Fibroblast of lung (primary cell): ENCODE results near the gene UPF1.

Experiments used
- EZH2 ChIP-seq: IDR thresholded peaks from 2 replicates; pipeline ENCODE4 v1.5.1; 2012; ENCODE audit warnings: low read length, control low read depth, mild to moderate bottlenecking; ENCODE audit errors: missing control alignments
- TF ChIP-seq, protein P1 (sequence below), 2 donors: IDR thresholded peaks in 1 of 2; conservative IDR thresholded peaks in 1 of 2; 1 replicate in 1 of 2; 2 replicates in 1 of 2; pipeline ENCODE4 v1.5.1; 2011 to 2012; ENCODE audit warnings: low read length in 2 of 2, control low read depth in 1 of 2, inconsistent platforms in 1 of 2, low read depth in 1 of 2, mild to moderate bottlenecking in 1 of 2

DNA sequence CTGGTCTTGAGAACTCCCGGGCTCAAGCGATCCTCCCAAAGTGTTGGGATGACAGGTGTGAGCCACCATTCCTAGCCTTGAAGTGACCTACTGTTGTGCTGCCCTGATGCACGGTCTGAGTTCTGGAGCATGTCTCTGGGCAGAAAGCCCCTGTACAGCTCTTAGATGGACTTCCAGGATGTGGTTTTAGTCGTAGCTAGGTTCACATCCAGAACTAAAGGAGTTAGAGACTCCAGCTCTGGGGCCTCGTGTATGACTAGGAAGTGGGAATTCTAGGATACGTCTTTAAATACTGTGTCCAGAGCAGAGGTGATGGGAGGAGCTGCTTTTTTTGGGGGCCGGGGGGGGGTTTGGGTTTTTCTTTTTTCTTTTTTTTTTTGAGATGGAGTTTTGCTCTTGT is 12.2 kb downstream of the UPF1 start:
- TF ChIP-seq, protein P1, sequence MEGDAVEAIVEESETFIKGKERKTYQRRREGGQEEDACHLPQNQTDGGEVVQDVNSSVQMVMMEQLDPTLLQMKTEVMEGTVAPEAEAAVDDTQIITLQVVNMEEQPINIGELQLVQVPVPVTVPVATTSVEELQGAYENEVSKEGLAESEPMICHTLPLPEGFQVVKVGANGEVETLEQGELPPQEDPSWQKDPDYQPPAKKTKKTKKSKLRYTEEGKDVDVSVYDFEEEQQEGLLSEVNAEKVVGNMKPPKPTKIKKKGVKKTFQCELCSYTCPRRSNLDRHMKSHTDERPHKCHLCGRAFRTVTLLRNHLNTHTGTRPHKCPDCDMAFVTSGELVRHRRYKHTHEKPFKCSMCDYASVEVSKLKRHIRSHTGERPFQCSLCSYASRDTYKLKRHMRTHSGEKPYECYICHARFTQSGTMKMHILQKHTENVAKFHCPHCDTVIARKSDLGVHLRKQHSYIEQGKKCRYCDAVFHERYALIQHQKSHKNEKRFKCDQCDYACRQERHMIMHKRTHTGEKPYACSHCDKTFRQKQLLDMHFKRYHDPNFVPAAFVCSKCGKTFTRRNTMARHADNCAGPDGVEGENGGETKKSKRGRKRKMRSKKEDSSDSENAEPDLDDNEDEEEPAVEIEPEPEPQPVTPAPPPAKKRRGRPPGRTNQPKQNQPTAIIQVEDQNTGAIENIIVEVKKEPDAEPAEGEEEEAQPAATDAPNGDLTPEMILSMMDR (conservative IDR thresholded peaks at IDR 0.05 in 1 of 2, IDR thresholded peaks at IDR 0.05 in 1 of 2; ENCODE audit: low read depth in 1 of 2, low read length in 2 of 2), result no peak
- TF ChIP-seq EZH2, result no peak
